Tibial nerve (tissue), 3 donors: ENCODE results near the gene RPAIN.

Experiments used
- CTCF ChIP-seq, 5 experiments: fragments of 200-600 bp in 3 of 5; fragments of 450-650 bp in 2 of 5; sonication (generic) in 3 of 5; IDR thresholded peaks; one replicate each; pipeline ENCODE4 v1.5.1; 2016 to 2019; ENCODE audit warnings: antibody characterized with exemption in 5 of 5, mild to moderate bottlenecking in 3 of 5, moderate library complexity in 2 of 5
- POLR2A ChIP-seq, 2 donors: fragments of 450-650 bp; IDR thresholded peaks; one replicate each; pipeline ENCODE4 v1.6.1; 2017; ENCODE audit warnings: antibody characterized with exemption in 2 of 2, mild to moderate bottlenecking in 2 of 2, moderate library complexity in 2 of 2

GRCh38 chr17:5434984-5435383, 15.0 kb downstream of the RPAIN start:
- no peak for TF ChIP-seq POLR2A (IDR thresholded peaks at IDR 0.05)
- TF ChIP-seq CTCF (IDR thresholded peaks at IDR 0.05) = no peak
